Measurements from ENCODE around the gene NXPE3. TPM values are rescaled to one million over a fixed set of nuclear protein-coding genes. Genes with fewer than 3 reads are reported as not detected.

The NXPE3 gene
- total RNA-seq, 2 experiments from 2014 or later, result 16.7 to 64.3 TPM

- ChIA-PET POLR2A (interaction anchor here (0.7 to 1.0 kb wide), 3 partner anchors 13 to 368 kb away, joined by 3 to 7 read pairs (median 3); no protein-coding TSS in a partner anchor), CTCF (ENCODE audit: unreplicated experiment) (no interaction called here)
- DNase-seq (ENCODE audit: low spot score), result no peak
- Histone ChIP-seq H3K9me3 (ENCODE audit: low read length) (no peaks in the 10 kb centered on the region), H2AFZ (ENCODE audit: low read length) (no peak overlapping the region), H4K20me1 (ENCODE audit: insufficient read depth, low read length) (peaks cover 14% of the 10 kb centered on the region; the same call in 1 of the 2 replicates), H3K27ac (ENCODE audit: low read depth, low read length, poor library complexity, severe bottlenecking) (no peak overlapping the region), H3K4me3 (ENCODE audit: low read depth, low read length, poor library complexity, severe bottlenecking) (no peak overlapping the region), H3K4me1 (ENCODE audit: insufficient read depth, low read length, poor library complexity, severe bottlenecking) (peaks cover 16% of the 10 kb centered on the region), H3K79me2 (ENCODE audit: insufficient read depth, low read depth, low read length) (peaks cover 24% of the 10 kb centered on the region), H3K4me2 (ENCODE audit: low read length) (no peak overlapping the region), H3K36me3 (ENCODE audit: insufficient read depth, low read length) (peaks cover 75% of the 10 kb centered on the region), H3K9me2 (ENCODE audit: insufficient read depth, low read length) (no peaks in the 10 kb centered on the region)
- no peak for TF ChIP-seq CTCF (conservative IDR thresholded peaks at IDR 0.05; ENCODE audit: low read length)
- no peak for TF ChIP-seq EZH2phosphoT487 (IDR thresholded peaks at IDR 0.05; ENCODE audit: borderline replicate concordance, low read depth, low read length)
- no TSS peak for BruUV-seq (replicated peaks)
- intact Hi-C loops (cut with micrococcal nuclease; ENCODE audit: unreplicated experiment), result no loop called here
Observed at GRCh38 chr3:101853982-101854381, 75.0 kb downstream of the NXPE3 start.

- no peak overlapping the region for H3K27ac ChIP-seq (ENCODE audit: low read depth, low read length, poor library complexity, severe bottlenecking)
- H3K4me1 ChIP-seq (ENCODE audit: insufficient read depth, low read length, poor library complexity, severe bottlenecking), result peaks cover 16% of the 10 kb centered on the region
- peaks cover 14% of the 10 kb centered on the region; the same call in 1 of the 2 replicates for H4K20me1 ChIP-seq (ENCODE audit: insufficient read depth, low read length)
- intact Hi-C loops (cut with micrococcal nuclease; ENCODE audit: unreplicated experiment), result no loop called here
- CTCF ChIA-PET (ENCODE audit: unreplicated experiment), result no interaction called here
- no peak overlapping the region for H2AFZ ChIP-seq (ENCODE audit: low read length)
- POLR2A ChIA-PET, result interaction anchor here (0.9 to 1.0 kb wide), 2 partner anchors 12 to 367 kb away, joined by 3 to 7 read pairs; no protein-coding TSS in a partner anchor
- no peaks in the 10 kb centered on the region for H3K9me3 ChIP-seq (ENCODE audit: low read length)
- H3K9me2 ChIP-seq (ENCODE audit: insufficient read depth, low read length), result no peaks in the 10 kb centered on the region
- TF ChIP-seq EZH2phosphoT487 (IDR thresholded peaks at IDR 0.05; ENCODE audit: borderline replicate concordance, low read depth, low read length) (no peak), CTCF (conservative IDR thresholded peaks at IDR 0.05; ENCODE audit: low read length) (no peak)
- H3K36me3 ChIP-seq (ENCODE audit: insufficient read depth, low read length), result peaks cover 83% of the 10 kb centered on the region
- H3K79me2 ChIP-seq (ENCODE audit: insufficient read depth, low read depth, low read length), result peaks cover 24% of the 10 kb centered on the region
- no peak overlapping the region for H3K4me2 ChIP-seq (ENCODE audit: low read length)
- no TSS peak for BruUV-seq (replicated peaks)
- no peak overlapping the region for H3K4me3 ChIP-seq (ENCODE audit: low read depth, low read length, poor library complexity, severe bottlenecking)
- DNase-seq (ENCODE audit: low spot score), result no peak
Observed at GRCh38 chr3:101854608-101855304, 75.7 kb downstream of the NXPE3 start.

- Histone ChIP-seq H3K4me1 (ENCODE audit: insufficient read depth, low read length, poor library complexity, severe bottlenecking) (peaks cover 2% of the 10 kb centered on the region), H3K27ac (ENCODE audit: low read depth, low read length, poor library complexity, severe bottlenecking) (no peak overlapping the region), H3K9me3 (ENCODE audit: low read length) (no peaks in the 10 kb centered on the region), H3K79me2 (ENCODE audit: insufficient read depth, low read depth, low read length) (no peaks in the 10 kb centered on the region; the same call in 1 of the 2 replicates), H3K9me2 (ENCODE audit: insufficient read depth, low read length) (no peaks in the 10 kb centered on the region), H2AFZ (ENCODE audit: low read length) (no peak overlapping the region), H3K4me3 (ENCODE audit: low read depth, low read length, poor library complexity, severe bottlenecking) (no peak overlapping the region), H4K20me1 (ENCODE audit: insufficient read depth, low read length) (no peaks in the 10 kb centered on the region), H3K4me2 (ENCODE audit: low read length) (no peak overlapping the region), H3K36me3 (ENCODE audit: insufficient read depth, low read length) (peaks cover 98% of the 10 kb centered on the region)
- ChIA-PET POLR2A (interaction anchor here (1.0 kb wide), 1 partner anchor 8 kb away, joined by 3 read pairs; no protein-coding TSS in a partner anchor), CTCF (ENCODE audit: unreplicated experiment) (interaction anchor here (0.9 kb wide), 1 partner anchor 10 kb away, joined by 3 read pairs; no protein-coding TSS in a partner anchor)
- BruUV-seq (replicated peaks), result no TSS peak
- intact Hi-C loops (cut with micrococcal nuclease; ENCODE audit: unreplicated experiment), result no loop called here
- DNase-seq (ENCODE audit: low spot score), result no peak
- TF ChIP-seq CTCF (conservative IDR thresholded peaks at IDR 0.05; ENCODE audit: low read length), result no peak
- TF ChIP-seq EZH2phosphoT487 (IDR thresholded peaks at IDR 0.05; ENCODE audit: borderline replicate concordance, low read depth, low read length), result no peak
Observed at GRCh38 chr3:101857301-101857741, 78.3 kb downstream of the NXPE3 start.
